ENCODE data around the gene KIAA0319L.

Gene KIAA0319L

DNA sequence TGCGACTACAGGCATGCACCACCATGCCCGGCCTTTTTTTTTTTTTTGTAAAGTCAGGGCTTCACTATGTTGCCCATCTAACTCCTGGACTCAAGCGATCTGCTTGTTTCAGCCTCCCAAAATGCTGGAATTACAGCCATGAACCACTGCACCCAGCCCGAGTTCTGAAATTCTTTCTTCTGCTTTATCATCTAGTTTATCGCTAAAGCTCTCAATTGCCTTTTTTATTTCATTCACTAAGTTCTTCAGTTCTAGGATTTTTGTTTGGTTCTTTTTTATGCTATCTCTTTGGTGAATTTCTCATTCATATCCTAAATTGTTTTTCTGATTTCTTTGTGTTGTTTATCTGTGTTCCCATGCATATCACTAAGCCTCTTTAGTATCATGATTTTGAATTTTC is 27.0 kb downstream of the KIAA0319L start:
- DNase-seq, result peak in 1 of 2 experiments; percentile 6
- TF ChIP-seq POLR2A (IDR thresholded peaks at IDR 0.05; ENCODE audit: low read length) (no peak), GATA1 (IDR thresholded peaks at IDR 0.05; ENCODE audit: low read depth, low read length) (no peak)

DNA sequence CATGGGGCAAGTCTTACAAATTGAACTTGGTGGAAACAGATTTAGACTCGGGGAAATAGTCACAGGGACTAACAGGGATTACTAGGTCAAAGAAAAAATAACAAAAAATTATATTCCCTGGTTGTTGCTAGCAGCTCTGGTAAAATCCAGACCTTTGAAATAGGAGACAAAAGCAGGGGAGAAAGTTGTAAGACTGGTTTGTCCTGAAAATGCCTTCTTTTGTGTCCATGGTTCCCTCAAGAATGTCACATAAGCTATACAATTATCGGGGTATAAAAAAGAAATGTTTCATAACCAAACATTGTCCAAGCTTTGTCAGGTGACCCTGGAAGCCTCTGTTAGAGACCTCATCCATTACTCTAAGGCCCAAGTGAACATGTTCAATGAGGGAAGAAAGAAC is 33.1 kb downstream of the KIAA0319L start:
- no peak for TF ChIP-seq POLR2A (IDR thresholded peaks at IDR 0.05; ENCODE audit: low read length)
- TF ChIP-seq GATA1 (IDR thresholded peaks at IDR 0.05; ENCODE audit: low read depth, low read length), result no peak
- DNase-seq, result no peak

DNA sequence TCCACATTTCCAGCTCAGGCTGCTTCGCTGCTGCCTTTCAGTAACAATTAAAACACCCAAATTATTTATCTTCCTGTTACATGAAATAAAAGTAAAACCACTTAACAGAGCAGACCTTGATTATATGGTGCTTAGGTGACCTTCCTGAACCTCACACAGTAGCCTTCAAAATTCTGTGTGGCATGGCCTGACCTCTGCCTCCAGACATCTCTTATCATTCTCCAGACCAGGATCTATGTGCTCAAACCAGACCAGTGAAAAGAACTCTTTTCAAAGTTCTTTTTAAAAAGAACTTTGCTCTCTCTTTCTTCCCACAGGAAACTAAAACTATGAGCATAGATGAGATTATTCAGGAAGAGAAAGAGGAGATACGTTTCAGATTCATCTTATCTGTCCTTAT is 37.8 kb downstream of the KIAA0319L start:
- no peak for DNase-seq
- TF ChIP-seq POLR2A (IDR thresholded peaks at IDR 0.05; ENCODE audit: low read length) (no peak), GATA1 (IDR thresholded peaks at IDR 0.05; ENCODE audit: low read depth, low read length) (no peak)

DNA sequence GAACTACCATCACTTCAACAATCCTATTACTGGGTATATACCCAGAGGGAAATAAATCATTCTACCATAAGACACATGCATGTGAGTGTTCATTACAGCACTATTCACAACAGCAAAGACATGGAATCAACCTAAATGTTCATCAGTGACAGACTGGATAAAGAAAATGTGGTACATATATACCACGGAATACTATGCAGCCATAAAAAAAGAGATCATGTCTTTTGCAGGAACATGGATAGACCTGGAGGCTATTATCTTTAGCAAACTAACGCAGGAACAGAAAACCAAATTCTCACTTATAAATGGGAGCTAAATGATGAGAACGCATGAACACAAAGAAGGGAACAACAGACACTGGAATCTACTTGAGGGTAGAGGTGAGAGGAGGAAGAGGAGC is 39.0 kb downstream of the KIAA0319L start:
- DNase-seq, result no peak
- TF ChIP-seq GATA1 (IDR thresholded peaks at IDR 0.05; ENCODE audit: low read depth, low read length) (no peak), POLR2A (IDR thresholded peaks at IDR 0.05; ENCODE audit: low read length) (no peak)

DNA sequence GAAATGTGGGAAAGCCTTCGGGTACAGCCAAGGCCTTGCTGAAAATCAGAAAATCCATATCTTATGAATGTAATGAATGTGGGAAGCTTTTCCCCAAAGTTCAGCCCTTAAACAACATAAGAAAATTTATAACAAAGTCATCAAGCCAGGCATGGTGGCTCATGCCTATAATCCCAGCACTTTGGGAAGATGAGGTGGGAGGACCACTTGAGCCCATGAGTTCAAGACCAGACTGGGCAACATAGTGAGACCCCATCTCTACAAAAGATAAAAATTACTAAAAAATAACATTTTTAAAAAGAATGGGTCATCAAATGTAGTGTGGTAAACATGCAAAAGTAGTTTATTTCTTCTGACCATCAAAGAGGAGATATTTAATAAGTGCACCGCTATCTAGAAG is 45.9 kb downstream of the KIAA0319L start:
- TF ChIP-seq POLR2A (IDR thresholded peaks at IDR 0.05; ENCODE audit: low read length), result no peak
- no peak for TF ChIP-seq GATA1 (IDR thresholded peaks at IDR 0.05; ENCODE audit: low read depth, low read length)
- no peak for DNase-seq

DNA sequence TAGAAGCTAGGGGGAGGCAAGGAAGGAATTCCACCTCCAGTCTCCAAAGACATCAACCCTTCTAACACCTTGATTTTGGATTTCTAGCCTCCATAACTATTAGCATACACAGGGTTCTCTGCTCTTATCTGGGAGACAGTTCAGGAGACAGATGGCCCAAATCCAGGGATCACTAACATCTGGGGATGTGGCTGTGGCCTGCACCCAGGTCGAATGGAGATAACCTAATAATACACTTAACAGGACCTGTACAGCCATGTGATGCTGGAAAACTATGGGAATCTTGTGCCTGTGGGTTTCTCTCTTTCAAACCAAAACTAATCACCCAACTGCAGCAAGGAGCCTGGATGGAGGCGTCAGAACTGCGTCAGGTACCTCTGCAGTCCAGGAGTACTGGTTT is 47.6 kb downstream of the KIAA0319L start:
- TF ChIP-seq POLR2A (IDR thresholded peaks at IDR 0.05; ENCODE audit: low read length) (no peak), GATA1 (IDR thresholded peaks at IDR 0.05; ENCODE audit: low read depth, low read length) (no peak)
- DNase-seq, result peak in 1 of 2 experiments; percentile 23

DNA sequence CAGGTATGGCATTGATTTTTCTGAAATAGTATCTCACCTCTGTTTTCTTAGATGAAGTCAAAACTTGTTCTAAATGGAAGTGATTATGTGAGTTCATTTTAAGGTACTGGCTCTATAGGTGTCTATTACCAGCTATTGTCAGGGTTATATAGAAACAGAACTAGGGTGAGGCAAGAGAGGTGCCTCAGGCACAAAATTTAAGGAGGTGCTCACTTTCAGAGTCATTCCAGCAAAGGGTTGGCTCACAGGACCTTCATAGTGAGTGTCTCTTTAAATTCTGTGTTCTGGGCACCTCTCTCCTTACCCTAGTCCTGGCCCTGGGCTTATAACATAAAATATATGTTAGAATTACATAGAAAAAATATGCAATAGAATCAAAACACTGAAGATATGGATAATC is 49.3 kb downstream of the KIAA0319L start:
- no peak for DNase-seq
- TF ChIP-seq GATA1 (IDR thresholded peaks at IDR 0.05; ENCODE audit: low read depth, low read length) (no peak), POLR2A (IDR thresholded peaks at IDR 0.05; ENCODE audit: low read length) (no peak)

DNA sequence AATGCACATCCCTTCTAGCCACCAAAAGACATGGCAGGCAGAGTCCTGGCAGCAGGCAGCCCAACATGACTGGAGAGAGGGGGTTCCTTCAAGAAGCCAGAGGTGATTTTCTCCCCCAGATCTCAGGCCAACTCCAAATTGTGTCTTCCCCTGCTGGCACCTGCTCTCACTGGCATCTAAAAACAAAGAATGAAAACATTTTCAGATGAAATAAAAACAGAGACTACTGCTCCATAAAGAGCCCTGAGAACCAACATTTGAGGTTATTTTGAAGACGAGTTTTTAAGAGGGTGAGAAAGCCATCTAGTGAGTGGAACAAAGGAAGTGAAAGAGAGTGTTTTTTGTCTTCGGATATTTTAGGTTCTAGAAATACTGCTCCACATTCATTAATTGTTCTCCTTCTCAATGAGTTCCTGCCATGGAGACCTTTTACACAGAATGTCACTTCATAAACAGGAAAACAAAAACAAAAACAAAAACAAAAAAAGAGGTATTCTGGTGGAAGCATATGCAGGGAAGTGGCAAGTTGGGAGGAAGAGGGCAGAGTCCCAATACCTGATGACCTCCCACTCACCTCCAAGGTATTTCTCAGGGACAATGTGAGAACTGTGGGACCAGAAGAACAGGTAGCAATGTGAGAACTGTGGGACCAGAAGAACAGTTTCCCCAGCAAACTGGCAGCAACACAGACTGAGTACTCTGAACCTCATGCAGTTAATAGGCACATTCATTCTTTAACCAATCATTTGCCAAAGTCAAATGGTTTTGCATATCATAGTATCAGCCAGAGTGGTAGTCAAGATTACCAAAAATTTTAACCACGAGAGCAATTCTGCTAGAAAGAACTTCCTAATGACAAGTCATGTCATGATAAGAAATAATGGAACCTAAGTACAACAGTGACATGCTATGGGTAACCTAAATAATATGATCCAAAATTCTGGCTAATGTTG is 50.0 kb downstream of the KIAA0319L start:
- TF ChIP-seq POLR2A (IDR thresholded peaks at IDR 0.05; ENCODE audit: low read length) (no peak), GATA1 (IDR thresholded peaks at IDR 0.05; ENCODE audit: low read depth, low read length) (no peak)
- DNase-seq, result peak; percentile 52 to 79

DNA sequence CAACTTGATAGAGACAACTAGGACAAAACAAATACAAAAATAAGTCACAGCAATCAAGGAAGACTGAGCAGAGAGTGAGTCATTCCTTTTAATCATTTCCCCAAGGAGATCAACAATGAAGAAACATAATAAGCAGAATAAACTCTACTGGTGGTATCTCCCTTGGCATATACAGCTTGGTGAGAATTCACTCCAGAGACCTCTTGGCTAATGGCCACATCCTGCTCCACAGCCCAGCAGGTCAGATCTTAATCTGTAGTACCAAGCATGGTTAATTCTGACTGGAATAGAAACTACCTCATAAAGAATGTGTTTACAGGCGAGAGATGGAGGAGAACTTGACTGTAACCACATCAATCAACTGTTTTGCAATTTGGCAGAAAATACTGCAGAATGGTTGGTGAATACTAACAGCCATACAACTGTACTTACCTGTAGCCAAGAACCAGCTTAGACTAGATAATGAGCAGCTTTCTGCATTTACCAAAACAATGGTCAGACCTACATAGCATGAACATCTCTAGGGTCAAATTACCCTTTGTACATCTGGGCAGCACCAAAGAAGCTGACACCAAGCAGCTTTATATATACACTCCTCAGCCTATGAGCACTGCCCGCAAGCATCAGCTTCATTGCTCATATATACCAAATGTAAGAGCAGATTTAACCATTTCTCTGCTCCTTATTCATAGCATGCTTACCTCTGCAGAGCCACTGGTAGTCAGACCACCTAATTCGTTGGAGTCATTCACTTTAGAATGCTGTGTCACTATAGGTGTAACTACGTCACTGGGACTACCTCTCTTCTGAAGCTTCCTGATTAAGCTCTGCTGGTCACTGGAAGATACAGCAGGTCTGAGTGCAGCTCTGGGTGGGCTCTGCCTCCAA is 51.0 kb downstream of the KIAA0319L start:
- peak; percentile 76 to 86 for DNase-seq
- TF ChIP-seq POLR2A (IDR thresholded peaks at IDR 0.05; ENCODE audit: low read length), result no peak
- no peak for TF ChIP-seq GATA1 (IDR thresholded peaks at IDR 0.05; ENCODE audit: low read depth, low read length)

DNA sequence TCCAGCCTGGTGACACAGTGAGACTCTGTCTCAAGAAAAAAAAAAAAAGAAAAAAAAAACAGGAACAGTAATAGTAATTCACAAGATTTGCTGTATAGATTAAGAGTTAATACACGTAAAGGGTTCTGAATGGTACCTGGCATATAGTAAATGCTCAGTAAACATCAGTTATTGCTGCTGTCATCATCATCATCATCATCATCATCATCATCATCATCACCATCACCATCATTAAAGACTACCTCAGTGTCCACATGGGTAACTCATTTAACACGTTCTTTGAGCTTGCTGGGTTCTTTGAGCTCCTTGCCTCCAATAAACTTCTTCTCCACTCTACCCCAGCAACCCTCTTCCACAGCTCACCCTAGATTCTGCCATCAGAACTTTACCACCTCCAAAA is 55.0 kb downstream of the KIAA0319L start:
- no peak for TF ChIP-seq GATA1 (IDR thresholded peaks at IDR 0.05; ENCODE audit: low read depth, low read length)
- TF ChIP-seq POLR2A (IDR thresholded peaks at IDR 0.05; ENCODE audit: low read length), result no peak
- DNase-seq, result no peak

DNA sequence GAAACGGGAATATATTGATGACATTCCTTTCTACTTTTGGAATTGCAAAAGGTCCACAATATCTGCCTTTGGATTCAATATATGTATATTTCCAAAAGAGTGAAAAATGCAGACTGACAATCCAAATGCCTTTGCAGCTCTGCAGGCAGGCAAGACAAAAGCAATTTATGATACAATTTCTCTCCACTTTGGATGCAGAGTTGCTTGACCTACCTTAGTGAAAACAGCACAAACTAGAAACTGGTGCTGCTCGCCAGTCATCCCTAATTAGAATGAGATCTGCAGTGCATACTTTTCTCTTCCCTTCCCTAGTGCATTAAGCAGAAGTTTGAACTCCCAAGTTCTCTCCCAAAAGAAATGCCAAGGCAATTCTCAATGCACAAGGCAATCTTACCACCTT is 56.8 kb downstream of the KIAA0319L start:
- DNase-seq, result peak; percentile 29 to 37
- TF ChIP-seq POLR2A (IDR thresholded peaks at IDR 0.05; ENCODE audit: low read length), result no peak
- TF ChIP-seq GATA1 (IDR thresholded peaks at IDR 0.05; ENCODE audit: low read depth, low read length), result no peak

DNA sequence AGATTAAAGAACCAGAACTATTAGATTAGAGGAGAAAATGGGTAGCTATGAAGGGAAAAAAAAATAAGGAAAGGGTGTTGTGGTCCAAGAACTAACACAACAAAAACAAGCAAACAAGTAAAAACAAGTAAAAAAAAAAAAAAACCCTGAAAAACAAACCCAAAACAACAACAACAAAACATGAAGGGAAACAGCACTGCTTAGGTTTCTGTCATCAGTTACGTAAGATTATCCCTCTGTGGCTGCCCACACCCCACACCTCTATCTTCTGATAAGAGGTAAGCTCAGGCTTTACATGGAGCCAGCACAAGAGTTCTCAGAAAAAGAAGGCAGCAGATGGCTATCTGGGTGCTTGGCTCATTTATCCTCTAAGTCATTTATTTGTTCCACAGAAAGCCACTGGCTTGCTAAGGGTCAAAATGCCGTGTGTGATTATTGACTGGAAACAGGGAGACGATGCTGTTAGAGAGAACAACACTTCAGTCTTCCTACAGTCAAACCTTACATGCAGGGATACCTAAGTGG is 57.5 kb downstream of the KIAA0319L start:
- TF ChIP-seq POLR2A (IDR thresholded peaks at IDR 0.05; ENCODE audit: low read length) (no peak), GATA1 (IDR thresholded peaks at IDR 0.05; ENCODE audit: low read depth, low read length) (peak; percentile 56)
- peak; percentile 87 to 95 for DNase-seq

DNA sequence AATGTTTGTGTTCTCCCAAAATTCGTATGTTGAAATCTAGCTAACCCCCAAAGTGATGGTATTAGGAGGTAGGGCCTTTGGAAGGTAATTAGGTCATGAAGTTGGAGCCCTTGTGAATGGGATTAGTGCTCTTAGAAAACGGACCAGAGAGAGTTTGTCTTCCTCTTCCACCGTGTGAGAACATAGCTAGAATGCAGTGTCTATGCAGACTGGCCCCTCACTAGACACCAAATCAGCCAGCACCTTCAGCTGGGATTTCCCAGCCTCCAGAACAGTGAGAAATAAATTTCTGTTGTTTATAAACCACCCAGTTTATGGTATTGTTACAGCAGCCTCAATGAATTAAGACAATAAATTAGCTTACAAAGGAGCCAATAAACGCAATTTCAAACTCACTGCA is 58.0 kb downstream of the KIAA0319L start:
- peak in 1 of 2 experiments; percentile 45 for DNase-seq

DNA sequence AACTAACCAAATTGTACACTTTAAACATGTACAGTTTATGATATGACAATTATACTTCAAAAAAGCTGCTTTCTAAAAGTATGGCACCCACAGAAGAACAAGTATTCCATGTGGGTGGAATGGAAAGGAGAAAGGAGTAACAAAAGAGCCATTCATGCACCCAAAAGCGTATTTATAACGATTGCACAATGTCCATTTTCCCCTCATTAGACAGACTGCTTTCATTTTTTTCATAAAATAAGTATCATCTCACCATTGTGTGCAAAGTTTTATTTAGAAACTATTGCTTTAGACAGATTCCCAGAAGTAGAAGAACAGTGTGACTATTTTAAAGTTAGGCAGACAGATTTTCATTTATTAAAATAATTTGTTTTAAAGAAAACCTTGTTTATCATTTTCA is 59.6 kb downstream of the KIAA0319L start:
- TF ChIP-seq POLR2A (IDR thresholded peaks at IDR 0.05; ENCODE audit: low read length) (no peak), GATA1 (IDR thresholded peaks at IDR 0.05; ENCODE audit: low read depth, low read length) (no peak)

More for the DNA sequence above, 58.0 kb downstream of the KIAA0319L start:
- no peak for TF ChIP-seq GATA1 (IDR thresholded peaks at IDR 0.05; ENCODE audit: low read depth, low read length)
- TF ChIP-seq POLR2A (IDR thresholded peaks at IDR 0.05; ENCODE audit: low read length), result no peak

More for the DNA sequence above, 59.6 kb downstream of the KIAA0319L start:
- no peak for DNase-seq

All from erythroblast (primary cell).